Stimulated activated CD4-positive, alpha-beta T cell treated with anti-CD3 and anti-CD28 coated beads, Interleukin-2, amount 100 ng/mL, for 24 hours (primary cell): ENCODE data around the gene HNF4A.
"Not testable (repeated sequence)": the region's sequence is repeated elsewhere in the genome, so short reads cannot be mapped to it uniquely, and the experiment has no call there.

Experiments used
- DNase-seq, 2 donors: peaks; one replicate each; pipeline ENCODE4 v3.0.0-alpha.2; 2020

Gene HNF4A

DNA sequence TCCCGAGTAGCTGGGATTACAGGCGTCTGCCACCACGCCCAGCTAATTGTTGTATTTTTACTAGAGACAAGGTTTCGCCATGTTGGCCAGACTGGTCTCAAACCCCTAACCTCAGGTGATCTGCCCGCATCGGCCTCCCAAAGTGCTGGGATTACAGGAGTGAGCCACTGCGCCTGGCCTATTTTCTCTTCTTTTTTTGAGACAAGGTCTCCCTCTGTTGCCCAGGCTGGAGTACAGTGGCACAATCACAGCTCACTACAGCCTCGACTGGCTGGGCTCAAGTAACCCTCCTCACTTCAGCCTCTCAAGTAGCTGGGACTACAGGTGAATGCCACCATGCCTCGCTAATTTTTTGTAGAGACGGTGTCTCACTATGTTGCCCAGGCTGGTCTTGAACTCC, 9.6 kb upstream of the HNF4A start:
- not testable (repeated sequence) for DNase-seq

DNA sequence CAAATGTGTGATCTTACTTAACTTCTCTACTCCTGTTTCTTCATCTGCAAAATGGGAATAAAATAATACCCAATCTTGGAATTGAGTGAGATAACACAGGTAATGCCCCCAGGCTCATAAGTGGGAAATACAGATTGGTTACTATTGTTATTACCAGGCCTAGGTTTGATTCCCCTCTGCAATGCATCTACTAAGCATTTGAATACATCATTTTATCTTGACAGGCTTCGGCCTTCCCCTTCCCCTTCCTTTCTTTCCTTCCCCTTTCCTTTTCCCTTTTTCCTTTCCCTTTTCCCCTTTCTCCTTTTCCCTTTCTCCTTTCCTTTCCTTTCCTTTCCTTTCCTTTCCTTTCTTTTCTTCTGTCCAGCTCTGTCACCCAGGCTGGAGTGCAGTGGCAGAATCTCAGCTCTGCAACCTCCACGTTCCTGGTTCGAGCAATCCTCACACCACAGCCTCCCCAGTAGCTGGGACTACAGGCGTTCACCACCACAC, 7.3 kb upstream of the HNF4A start:
- no peak for DNase-seq

DNA sequence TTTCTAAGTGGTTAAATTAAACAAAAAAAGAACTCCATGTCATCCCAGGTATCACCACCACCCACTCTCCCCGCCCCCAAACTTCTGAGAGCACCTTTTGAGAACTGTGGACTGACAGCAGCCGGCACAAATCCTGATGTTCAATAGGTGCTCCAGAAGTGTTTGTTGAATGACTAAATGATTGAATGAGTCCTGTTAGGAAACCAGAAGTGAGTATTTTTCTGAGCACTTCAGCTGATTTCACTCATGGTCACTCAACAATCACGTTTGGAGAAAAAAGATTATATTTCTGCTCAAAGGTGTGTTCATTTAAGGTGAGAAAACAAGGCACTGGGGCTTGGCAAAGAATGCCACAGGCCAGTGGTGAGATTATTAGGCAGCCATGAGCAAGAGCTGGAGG, 6.2 kb upstream of the HNF4A start:
- no peak for DNase-seq

DNA sequence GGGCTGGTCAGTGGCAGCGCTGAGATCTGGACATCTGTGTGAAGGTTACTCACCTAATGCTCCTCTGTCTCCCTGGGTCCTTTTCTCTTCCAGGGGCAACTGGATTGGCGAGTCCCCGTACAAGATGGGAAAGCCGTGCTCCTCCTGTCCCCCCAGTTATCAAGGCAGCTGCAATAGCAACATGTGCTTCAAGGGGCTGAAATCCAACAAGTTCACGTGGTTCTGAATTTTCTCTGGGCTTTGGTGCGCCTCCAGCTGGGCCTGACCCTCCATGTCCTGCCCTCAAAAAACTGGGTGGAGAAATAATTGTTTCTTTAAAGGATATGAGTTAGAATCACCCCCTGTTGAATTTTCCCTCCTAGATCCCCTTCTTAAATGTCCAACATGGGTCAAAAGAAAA, 4.9 kb upstream of the HNF4A start:
- no peak for DNase-seq

DNA sequence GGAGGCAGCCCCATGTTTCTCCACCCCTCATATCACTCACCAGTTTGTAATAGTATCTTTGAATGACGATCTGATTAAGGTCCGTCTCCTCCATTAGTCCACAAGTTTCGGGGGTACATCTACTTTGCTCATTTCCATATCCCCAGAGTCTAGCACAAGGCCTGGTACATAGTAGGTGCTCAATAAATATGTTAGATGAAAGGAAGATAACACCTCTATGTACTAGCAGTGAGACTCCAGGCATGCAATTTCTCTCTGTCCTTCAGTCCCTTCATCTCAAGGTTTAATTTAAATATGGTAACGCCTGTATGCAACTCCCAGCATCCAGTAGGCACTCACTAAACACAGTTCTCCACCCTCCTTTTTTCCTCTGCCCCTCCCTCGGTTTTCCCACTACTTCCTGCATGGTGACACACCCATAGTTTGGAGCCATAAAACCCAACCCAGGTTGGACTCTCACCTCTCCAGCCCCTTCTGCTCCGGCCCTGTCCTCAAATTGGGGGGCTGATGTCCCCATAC, 461 bp upstream of the HNF4A start:
- DNase-seq, result no peak

DNA sequence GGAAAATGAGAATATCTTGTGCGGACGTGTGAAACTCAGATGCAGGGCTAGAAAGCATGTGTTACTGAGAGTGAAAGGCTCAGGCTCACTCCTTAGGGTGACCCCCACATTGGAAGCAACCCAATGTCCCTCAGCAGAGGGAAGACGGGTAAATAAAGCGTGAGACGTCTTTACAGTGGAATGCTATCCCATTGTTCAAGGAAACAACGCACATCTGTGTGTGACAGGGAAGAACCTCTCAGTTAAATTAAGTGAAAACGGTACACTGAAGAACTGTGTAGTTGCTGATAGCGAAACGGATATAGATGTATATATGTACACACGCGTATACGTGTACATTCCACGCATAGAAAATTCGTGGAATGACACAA, 839 bp downstream of the HNF4A start:
- no peak for DNase-seq

DNA sequence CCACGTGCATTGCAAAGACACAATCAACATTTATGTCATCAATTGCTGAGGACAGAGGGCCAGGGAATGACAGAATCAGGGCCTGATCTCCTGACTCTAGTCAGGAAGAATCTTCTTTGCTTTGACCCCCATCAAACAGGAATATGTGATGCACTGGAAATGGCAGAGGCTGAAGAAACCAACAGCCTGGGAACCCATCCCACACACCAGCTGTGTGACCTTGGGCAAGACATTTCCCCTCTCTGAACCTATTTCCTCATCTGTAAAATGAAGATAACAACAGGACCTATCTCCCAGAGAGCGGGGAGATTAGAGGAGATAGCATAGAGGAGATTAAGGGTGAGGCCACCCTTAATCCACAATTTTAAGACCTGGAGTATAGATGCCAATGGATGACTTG, 1.5 kb downstream of the HNF4A start:
- no peak for DNase-seq

DNA sequence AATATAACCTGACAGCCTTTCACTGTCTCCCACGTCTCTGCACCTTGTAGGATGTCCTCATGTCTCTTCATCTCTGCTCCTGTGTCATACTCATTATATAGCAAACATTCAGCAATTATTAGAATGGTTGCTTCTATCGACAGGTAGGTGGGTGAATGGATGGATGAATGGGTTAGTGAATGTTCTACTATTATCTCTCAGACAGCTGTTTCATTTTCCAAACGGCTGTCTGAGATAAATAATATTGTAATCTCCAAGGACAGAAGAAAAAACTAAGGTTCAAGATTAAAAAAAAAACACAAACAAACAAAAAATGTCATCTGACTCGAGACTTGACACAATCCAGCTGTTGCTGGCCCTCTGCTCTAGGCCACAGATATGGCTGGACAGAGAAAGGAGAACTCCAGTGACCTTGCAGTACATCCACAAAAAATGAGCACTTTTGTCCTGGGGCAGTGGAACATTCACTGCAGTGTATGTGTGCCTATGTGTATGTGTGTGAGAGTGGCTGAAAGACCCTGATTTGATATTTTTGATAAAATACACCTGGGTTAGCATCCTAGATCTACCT, 2.1 kb downstream of the HNF4A start:
- no peak for DNase-seq

DNA sequence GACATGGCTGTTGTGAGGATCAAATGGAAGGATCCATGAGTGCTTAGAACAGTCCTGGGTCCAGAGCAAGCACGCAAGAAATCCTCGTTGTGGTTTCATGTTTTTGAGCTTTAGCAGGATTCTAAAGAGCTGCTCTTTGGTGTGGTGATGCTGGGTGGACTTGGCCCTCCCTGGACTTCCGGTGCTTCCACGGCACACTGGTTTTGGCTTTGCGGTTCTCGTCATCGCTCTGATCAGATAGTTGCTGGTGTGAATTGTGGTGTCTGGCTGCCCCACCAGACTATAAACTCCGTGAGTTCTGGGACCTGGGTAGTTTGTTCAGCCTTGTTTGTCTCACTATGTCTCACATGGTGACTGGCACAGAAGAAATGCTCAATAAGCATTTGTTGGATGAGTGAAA, 3.3 kb downstream of the HNF4A start:
- DNase-seq, result no peak

DNA sequence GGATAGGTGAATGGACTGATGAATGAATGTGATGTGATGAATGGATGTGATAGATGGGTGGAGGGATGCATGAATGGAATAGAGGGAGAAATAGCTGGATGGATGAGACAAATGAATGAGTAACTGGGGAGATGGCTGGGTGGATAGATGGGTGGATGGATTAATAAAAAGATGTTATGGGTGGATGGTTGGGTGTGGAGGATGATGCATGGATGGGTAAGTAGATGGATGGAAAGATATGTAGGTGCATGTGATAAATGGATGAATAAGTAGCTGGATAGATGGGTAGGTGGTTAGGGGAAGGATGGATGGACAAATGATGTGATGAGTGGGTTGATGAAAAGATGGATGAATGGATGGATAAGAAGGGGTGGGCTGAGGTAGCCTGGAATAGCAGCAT, 4.7 kb downstream of the HNF4A start:
- no peak for DNase-seq

DNA sequence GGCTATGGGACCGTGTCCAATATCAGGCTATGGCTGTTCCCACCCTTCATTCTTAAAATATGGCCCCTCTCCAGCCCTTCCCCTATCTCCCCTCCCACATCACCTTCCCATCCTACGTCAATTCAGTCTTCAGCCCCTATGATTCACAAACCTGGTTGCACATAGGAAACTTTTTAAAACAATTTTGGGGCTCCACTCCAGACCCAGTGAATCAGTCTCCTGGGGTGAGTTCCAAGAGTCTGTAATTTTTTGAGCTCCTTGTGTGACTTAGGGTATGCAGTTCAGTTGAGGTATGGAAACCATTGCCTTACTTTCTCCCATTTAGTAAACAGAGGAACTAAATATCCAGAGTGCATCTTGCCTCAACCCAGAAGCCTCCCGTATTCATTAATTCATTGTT, 5.5 kb downstream of the HNF4A start:
- DNase-seq, result no peak

DNA sequence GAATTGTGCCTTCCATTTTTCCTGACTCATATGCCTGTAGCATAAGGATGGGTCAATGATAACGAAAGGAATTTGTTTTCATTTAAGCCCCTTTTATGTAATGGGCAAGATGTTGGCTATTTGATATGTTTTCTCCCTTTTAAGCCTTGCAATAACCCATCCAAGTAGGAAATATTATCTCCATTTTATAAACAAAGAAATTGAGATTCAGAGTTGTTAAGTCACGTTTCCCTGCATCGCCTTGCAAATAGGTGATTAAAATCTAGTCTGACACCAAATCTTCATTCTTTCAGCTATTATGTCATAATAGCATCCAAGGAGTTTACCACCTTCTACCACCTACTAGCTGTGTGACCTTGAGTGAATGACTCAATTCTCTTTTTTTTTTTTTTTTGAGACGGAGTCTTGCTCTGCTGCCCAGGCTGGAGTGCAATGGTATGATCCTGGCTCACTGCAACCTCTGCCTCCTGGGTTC, 7.0 kb downstream of the HNF4A start:
- DNase-seq, result no peak

DNA sequence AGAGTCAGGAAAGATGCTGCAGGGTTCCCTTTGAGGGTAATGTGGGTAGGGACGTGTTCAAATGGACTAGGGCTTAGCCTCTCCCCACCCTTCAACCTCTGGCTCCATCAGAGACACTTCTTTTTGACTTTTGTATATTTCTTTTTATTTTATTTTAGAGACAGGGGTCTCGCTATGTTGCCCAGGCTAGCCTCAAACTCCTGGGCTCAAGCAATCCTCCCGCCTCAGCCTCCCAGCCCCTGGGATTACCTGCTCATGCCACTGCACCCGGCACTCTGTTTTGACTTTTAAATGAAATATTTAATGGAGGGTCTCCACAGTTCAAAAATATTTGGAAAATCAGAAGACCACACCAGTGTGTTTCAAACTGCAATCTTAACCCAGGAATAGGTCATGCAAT, 8.6 kb downstream of the HNF4A start:
- DNase-seq, result no peak

DNA sequence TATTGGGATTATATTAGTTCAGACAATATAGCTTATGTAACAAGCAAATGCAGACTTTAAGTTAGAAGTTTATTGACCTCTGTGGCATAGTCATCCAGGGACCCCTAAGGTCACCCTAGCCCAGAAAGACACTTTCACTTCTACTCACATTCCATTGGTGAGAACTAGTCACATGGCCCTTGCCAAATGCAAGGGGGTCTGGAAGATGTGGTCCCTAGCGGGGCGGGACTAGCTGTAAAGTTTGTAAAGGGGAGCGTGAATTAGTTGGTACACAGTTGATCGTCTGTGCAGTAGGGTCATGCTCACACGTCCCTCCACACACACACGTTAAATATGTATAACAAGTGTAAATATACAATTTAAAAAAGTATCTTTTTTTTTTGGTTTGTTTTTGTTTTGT, 9.3 kb downstream of the HNF4A start:
- DNase-seq, result no peak

DNA sequence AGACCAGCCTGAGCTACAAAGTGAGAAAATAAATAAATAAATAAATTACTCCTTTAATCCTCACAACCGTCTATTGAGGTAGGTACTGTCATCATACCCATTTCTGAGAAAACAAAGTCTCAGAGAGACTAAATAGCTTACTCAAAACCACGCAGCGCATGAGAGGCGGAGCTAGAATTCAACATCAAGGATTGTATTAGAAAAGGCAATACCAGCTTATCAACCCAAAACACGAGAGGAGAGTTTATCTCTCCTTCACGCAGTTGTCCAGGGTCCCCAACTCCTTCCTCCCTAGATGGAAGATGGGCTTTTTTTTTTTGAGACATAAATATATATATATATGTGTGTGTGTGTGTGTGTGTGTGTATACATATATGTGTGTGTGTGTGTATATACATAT, 12.2 kb downstream of the HNF4A start:
- DNase-seq, result no peak

DNA sequence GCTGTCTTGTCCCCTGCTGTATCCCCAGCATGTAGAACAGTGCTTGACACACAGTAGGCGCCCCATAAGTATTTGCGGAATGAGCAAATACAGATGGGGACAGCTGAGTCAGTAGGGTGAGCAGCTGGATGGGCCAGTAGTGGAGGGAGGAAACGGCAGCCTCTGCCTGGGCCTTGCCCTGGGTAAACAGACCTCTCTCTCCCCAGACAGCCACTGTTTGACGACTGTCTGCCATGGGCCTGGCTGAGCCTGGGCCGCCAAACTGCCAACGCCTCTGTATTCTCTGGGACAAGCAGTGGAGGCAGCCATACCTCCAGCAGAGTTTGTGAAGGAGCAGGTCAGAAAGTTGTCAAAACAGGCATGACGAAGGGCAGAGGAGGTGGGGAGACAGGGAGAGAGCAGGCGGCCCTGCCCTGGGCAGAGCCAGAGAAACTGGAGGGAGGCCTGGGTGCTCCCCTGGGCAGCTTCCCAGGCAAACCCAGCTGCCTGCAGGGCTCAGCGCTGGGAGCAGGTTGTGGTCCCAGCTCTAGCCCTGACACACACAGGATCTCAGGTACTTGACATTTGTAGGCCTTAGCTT, 15.2 kb downstream of the HNF4A start:
- no peak for DNase-seq

DNA sequence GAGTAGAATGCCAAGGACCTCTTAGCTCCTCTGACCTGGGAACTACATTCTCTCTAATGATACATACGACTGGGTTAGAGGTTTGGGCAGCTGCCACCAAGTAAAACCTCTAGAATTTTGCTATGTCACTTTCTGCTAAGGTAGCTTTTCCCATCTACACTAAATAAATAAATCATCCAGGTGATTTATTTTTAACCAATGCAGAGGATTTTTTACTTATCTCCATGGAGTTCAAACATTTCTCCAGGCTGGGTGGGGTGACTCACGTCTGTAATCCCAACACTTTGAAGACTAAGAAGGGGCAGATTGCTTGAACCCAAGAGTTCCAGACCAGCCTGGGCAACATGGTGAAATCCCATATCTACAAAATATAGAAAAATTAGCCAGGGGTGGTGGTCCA, 27.1 kb downstream of the HNF4A start:
- no peak for DNase-seq

DNA sequence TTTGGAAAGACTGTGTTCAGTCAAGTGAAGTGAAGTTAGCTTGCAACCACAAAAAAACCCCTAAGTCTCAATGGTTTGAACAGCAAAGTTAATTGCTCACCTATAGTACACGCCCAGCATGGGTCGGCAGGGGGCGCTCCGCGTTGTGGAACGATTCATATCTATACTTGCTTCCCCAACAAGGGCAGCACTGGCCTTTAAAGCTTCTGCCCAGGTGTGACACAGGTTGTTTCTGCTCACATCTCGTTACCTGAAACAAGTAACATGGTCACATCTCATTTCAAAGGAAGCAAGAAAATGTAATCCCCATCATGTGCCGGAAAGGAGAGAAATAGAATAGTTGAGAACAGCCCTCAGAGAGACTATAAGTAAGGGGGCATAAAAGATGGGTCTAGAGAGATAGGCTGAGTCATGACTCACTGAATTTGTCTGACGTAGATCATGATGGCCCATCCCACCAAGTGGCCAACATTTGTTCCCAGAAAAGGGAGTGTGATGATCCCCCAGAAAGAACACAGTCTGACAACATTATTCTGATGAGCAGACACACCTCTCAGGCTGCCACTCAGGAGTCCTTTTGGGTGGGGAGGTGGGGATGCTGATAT, 29.0 kb downstream of the HNF4A start:
- DNase-seq, result peak; percentile 91 to 92

DNA sequence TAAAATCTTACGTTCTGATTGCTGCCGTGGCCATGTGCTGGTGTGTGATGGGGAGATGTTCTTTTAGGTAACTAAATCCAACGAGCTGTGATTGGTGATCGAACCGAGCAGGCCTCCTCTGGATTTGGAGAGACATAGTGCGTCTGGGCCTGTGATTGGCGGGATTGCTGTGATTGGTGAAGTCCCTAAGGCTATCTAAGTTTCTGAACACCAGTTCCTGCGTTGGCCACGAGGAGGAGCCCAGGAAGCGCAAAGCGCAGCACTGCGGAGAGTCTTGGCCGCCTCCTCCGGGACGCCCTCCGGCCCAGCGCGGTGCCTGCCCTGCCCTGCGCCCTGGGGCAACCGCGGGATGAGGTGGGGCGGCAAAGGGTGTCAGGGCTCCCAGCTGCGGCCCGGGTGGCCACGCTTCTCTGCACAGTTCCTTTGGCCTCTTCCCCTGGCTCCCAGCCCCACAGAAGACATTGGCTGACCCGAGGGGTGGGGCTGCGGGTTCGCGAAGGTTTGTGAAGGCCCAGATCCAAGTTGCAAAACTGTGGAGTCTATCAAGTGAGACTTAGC, 33.0 kb downstream of the HNF4A start:
- peak; percentile 74 to 82 for DNase-seq

DNA sequence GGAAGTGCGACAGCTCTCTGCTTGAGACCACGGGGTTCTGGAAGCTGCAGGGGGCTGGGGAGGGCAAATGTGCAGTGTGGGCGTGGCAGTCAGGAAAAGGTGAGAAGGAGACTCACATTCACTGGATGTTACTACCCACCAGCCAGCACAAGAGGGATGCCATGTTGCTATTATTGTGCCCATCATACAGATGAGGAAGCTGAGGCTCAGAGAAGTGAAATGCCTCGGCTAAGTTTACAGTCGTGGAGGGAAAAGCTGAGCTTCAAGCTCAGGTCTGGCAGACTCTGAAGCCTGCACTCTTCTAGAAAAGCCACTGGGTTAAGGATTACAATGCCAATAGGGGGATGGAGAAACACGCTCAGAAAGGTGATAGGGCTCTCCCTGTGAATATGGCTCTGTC, 34.4 kb downstream of the HNF4A start:
- DNase-seq, result no peak

DNA sequence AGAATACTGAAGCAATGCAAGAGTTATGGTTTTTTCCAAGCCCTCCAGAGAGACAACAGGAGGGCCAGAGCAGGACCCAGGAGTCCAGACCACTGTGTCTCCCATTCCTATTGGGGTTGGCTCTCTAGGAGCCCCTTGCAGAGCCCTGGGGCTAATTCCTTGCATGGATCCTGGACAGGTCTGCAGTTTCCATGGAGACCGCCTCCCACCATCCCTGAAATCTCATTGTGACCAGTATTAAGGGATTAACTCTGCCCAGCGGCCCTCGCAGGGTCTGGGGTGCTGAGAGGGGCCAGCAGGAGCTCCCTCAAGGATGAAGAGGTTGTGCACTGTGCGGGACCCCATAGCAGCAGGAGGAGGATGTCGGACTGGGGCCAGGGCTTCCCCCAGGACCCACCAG, 34.8 kb downstream of the HNF4A start:
- DNase-seq, result no peak

DNA sequence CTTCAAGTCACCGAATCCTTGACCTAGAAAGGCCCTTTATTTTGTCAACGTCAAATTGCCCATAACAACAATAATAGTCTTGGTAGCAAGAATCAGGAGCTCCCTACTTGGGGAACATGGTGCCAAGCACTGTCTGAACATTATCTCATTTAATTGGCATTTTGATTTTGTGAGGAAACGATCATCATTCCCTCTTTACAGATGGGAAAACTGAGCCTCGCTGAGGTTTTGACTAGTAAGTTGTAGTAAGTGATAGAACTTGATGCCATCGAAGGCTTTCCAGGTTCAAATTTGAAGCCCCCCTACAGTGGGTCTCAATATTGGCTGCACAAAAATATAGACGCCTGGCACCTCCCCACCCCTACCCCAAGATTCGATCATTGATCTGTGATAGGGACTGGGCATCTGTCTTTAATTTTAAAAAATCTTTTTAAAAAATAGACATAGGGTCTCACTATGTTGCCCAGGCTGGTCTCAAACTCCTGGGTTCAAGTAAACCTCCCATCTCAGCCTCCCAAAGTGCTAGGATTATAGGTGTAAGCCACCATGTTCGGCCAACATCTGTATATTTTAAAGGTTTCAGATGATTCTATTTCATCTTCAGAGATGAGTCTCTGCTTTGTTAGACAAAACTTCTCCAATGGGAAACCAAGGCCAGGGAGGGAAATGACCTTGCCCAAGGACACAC, 36.7 kb downstream of the HNF4A start:
- no peak for DNase-seq

DNA sequence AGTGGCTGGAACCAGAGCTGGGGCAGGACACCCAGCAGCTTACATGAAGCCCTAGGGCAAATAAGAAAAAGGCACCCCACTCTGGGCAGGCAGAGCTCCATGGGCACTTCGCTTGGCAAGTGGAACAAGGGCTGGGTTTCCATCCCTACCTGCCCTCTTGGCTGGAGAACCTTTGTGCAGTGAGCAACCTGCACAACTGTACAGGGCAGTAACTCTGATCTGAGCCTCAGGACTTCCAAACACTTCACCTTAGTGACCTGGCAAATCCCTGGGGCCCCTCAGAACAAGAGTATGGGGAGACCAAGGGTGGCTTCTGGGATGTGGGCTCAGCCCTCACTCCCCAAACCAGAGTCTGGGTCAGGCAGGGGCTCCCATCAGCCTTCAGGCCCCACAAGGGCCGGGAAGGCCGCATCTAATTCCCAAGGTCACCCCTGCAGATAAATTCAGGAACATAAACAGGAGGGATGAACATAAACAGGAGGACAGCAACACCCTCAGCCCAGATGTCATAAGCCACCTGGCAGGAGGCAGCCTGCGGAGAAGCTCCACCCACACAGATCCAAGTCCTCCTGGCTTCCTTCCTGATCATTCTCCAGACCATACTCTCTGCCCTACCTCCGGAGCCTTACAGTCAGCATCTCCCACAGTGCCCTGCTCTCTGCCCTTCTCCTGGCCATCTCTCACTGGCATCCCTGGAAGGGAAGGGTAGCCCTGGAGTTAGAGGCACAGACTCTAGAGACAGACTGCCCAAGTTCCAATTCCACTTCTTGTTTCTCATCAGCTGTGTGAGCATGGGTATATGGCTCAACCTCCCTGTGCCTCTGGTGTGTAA, 37.5 kb downstream of the HNF4A start:
- no peak for DNase-seq
